Activated CD4-positive, alpha-beta T cell treated with anti-CD3 and anti-CD28 coated beads, Interleukin-2, amount 50 U/mL, for 24 hours (primary cell): ENCODE measurements around the gene CABLES1.
"Not testable (repeated sequence)": the region's sequence is repeated elsewhere in the genome, so short reads cannot be mapped to it uniquely, and the experiment has no call there.

Source experiments
- DNase-seq, 2 donors: peaks; one replicate each; pipeline ENCODE4 v3.0.0-alpha.2; 2020; ENCODE audit warnings: low read depth in 1 of 2, low spot score in 1 of 2

CABLES1 gene

GRCh38 chr18:23108496-23108895 lies 26.8 kb upstream of the CABLES1 start:
- DNase-seq: no peak

DNA sequence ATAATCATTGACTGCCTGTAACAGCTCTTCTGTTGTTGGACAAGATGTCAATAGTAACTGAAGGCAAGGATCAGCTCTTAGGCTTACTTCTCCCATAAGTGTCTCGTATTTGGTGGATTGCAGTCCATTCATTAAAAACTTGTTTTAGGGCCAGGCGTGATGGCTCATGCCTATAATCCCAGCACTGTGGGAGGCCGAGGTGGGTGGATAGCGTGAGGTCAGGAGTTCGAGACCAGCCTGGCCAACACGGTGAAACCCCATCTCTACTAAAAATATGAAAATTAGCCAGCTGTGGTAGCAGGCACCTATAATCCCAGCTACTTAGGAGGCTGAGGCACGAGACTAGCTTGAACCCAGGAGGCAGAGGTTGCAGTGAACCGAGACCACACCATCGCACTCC lies 26.1 kb upstream of the CABLES1 start:
- DNase-seq: not testable (repeated sequence)

- DNase-seq: no peak
Observed at GRCh38 chr18:23113576-23113975, 21.7 kb upstream of the CABLES1 start.

GRCh38 chr18:23114171-23114881 lies 21.0 kb upstream of the CABLES1 start:
- no peak for DNase-seq

DNA sequence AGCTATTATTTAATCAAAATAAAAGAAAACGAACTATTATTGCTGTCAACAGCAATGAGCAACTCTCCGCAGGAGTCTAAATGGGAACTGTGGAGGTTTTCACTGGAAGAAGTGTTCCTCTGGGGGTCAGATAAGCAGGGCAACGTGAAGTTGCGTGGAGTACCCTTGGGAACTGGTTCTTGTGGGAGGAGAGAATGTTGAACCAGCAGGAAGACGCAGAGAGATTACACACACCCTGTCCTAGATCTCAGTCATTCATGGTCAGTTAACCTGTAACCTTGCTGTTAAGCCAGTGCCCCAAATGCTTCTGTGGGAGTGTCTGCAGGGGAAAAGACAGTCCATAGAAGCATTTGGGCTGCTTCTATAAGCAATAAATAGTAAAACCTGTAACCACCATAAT lies 20.4 kb upstream of the CABLES1 start:
- no peak for DNase-seq

DNA sequence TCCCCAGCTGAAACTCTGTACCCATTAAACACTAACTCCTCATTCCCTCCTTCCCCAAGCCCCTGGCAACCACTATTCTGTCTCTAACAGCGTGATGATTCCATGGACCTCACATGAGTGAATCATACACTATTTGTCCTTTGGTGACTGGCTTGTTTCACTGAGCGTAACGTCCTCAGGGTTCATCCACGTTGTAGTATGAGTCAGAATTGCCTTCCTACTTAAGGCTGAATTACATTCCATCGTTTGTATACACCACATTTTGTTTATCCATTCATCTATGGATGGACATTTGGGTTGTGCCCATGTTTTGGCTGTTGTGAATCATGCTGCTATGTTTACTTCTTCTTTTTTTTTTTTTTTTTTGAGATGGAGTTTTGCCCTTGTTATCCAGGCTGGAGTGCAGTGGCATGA lies 19.6 kb upstream of the CABLES1 start:
- DNase-seq: no peak

- DNase-seq: no peak
Observed at GRCh38 chr18:23121133-23121532, 14.2 kb upstream of the CABLES1 start.

DNA sequence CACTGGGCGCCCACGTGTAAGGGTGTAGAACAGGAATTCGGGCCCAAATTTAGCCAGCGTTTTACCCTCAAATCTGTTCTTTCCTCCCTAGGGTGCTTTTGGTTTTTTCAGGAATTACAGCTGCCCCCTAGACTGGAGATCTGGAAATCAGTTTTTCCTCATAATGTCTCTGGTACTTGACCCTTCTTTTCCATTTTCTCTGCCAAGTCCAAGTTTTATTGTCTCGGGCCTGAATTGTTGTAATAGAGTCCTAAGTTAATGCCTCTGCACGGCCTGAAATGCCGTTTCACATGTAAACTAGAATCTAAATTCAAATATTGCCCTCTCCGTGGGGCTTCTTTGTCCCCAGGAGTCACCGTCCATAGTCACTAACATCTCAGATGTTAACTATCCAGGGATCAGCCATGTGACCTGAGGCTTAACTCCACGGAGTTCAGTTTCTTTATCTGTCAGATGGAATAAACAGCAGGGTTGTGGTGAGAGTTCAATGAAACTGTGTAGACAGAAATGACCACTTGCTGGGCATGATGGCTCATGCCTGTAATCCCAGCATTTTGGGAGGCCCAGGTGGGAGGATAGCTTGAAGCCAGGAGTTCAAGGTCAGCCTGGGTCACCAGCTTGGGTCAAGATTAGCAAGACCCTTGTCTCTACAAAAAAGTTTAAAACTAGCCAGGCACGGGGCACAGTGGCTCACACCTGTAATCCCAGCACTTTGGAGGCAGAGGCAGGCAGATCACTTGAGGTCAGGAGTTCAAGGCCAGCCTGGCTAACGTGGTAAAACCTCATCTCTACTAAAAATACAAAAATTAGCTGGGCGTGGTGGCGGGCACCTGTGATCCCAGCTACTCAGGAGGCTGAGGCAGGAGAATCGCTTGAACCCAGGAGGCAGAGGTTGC lies 12.7 kb upstream of the CABLES1 start:
- DNase-seq: no peak

DNA sequence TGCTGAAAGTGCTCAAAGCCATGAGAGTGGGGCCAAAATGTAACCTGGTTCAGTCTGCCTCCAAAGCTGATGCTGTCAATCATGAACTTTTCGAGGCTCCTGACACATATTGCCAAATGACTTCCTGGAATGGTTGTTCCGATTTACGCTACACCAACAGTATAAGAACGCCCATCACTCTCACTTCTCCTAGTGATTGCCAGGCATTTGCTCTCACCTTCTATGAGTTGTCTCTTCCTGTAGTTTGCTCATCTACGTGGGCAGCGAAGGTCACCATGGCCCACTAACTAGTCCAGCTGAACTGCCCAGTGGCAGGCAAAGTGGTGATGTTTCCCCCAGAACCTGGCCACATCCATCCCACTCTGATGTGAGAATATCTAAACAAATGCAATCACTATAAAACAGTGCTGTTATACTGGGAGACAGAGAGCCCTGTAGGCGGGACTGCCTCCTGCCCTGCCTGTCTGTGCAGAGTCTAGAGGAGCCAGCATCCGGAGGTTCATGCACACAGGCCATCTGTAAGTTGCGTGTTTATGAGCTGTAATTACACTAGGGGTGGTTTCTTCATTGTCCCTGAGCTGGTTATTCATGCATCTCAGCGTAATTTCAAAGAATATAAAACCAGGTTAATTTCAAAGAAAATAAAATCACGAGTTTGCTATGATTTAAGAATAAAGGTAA lies 8.8 kb upstream of the CABLES1 start:
- DNase-seq: no peak

DNA sequence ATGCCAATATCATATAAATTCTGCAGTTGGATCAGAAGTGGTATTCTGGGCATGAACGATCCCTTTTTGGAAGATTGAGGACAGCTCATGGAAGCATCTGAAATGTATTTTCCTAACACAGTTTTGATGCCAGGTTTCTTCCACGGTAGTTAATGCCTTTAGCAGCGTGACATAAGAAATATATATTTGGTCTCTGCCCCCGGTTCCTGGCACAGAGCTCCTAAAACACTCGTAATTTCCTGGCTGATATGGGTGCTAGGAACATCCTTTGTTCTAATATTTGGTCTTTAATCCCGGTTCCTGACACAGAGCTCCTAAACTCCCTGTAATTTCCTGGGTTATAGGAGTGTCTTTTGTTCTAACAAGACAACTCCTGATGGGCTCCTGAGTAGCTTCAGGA lies 8.2 kb upstream of the CABLES1 start:
- DNase-seq: no peak

DNA sequence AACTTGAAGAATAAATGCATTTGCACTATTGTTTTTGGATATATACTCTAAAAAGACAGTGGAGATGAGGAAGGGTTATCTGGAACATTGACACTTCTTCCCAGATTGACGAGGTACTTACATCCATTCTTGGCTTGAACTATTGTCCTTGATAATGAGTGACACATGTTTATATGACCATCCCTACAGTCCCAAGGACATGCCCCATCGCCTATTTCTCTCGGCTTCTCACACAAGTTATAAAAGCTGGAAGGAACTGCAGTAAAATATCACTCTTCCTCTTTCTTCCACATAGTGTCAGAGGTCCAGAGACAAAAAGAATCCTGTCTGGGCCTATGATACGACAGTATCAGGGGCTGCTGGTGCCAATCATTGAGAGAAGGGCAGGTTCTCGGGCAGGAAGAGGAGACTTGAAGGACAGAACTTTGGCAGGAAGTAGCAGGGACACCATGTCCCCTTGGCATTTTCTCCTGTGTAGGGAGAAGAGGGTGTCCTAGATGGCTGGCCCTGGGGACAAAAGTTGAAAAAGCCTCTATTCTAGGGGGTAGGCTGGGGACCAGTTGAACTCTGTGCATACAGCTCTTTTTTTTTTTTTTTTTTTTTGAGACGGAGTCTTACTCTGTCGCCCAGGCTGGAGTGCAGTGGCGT lies 5.8 kb upstream of the CABLES1 start:
- no peak for DNase-seq

- peak in 1 of 2 donors; percentile 71 for DNase-seq
Observed at GRCh38 chr18:23131693-23132319, 3.5 kb upstream of the CABLES1 start.

DNA sequence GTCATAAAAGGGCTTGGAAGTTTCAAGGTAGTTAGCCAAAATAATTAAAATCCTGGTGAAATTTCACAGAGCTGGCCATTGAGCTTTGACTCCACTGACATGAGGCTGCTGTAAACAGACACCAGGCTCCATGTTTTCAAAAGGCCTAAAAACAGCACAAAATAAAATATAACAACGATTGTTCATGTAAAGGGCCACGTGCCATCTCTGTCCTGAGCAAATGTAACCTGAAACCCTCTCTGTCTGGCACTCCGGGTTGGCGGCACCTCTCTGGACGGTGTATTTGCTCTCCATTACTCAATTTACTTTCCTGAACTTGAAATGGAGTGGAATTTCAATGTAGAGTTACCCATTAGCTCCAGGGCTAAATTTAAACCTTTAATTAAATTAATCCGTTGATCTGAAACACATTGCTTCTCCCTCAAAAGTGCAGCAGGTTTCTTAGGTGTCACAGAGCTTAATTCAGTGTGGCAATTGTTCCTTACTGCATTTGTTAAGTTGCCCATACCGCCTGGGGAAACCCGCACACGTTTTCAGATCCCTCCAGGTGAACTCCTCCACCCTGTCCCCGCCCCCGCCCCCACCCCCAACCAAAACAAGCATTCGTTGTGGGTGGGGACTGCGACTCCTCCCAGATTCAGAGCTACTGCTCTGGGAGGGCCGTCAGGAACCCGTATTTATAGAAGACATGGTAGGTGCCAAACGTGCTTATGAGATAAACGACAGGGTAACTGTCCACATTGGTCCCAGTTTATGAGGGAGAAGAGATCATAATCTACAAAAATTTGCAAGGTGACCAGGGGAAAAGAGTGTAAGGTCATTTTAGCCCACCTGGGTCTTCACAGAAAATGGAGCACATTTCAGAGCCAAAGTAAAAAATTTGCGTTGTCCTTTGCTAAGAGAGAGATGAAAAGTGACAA lies 1.2 kb upstream of the CABLES1 start:
- DNase-seq: peak; percentile 12 to 18

- no peak for DNase-seq
Observed at GRCh38 chr18:23135550-23136325, 453 bp downstream of the CABLES1 start.

DNA sequence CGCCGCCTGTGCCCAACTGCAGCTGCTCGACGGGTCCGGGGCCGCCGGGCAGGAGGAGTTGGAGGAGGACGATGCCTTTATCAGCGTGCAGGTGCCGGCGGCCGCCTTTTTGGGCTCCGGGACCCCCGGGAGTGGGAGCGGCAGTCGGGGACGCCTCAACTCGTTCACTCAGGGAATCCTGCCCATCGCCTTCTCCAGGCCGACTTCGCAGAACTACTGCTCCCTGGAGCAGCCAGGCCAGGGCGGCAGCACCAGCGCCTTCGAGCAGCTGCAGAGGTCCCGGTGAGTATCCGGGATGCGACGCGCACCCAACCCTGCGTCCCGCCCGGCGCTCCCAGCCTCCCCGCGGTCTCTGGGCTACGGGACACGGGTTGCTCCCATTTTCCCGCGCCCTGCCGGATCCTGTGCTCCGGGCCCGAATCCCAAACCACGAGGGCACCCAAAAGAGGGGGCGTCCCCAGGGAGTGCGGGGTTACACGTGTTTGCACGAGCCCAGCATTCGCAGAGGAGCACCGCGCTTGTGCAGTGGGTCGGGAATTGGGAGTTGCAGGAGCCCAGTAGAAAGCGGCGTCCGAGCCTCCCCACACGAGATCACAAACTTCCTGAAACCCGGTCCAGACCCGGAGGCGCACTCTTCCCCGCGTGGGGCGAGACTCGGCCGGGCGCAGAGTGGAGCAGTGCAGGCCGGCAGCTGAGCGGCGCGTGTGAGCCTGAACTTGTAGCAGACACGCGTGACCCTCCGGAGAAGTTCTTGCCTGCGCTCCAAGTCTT lies 1.2 kb downstream of the CABLES1 start:
- DNase-seq: no peak

DNA sequence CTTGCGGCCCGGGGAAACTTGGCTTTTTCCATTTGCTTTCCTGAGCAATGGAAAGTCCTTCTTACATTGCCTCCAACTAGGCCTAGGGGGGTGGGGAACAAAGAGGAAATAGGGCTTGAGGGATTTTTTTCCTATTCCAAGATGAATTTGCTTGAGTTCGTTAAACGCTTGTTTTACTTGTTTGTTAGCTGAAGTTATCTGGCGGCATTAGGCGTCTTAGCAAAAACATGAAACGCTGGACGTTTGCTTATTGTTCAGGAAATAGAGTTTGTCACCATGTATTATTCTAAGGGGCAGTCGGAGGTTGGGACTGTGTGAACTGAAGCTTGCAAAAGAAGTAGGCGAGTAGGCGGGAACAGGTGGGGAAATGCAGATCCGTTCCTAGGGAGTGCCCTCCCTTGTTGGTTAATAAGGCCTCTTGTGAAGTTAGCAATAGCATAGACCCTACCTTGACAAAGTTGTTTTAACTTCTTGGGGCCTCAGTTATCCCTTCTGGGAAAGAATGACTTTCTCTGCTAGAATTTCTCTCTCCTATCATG lies 1.9 kb downstream of the CABLES1 start:
- no peak for DNase-seq

GRCh38 chr18:23137788-23138216 lies 2.5 kb downstream of the CABLES1 start:
- no peak for DNase-seq

- no peak for DNase-seq
Observed at GRCh38 chr18:23138471-23138870, 3.2 kb downstream of the CABLES1 start.
